NCI-H146 treated with DMSO at 0.1 percent for 48 hours (cell line): ENCODE data around the gene ATP6V1B1.
A peak's percentile ranks its signal among the peaks of the same experiment; 100 is the strongest.

Experiments
- DNase-seq: peaks from one replicate; lab custom pipeline; 2025; ENCODE audit not compliant: unreplicated experiment; lab: John Stamatoyannopoulos, UW

The ATP6V1B1 gene

GRCh38 chr2:70901227-70902066, 34.3 kb upstream of the ATP6V1B1 start:
- DNase-seq, result peak; percentile 7

GRCh38 chr2:70902067-70902442, 33.6 kb upstream of the ATP6V1B1 start:
- DNase-seq, result no peak

- DNase-seq, result no peak
These were observed 33.1 kb upstream of the ATP6V1B1 start for GRCh38 chr2:70902579-70902978.

- no peak for DNase-seq
These were observed 32.5 kb upstream of the ATP6V1B1 start for GRCh38 chr2:70903171-70903570.

- DNase-seq, result no peak
These were observed 31.9 kb upstream of the ATP6V1B1 start for GRCh38 chr2:70903641-70904340.

GRCh38 chr2:70904371-70905216, 31.1 kb upstream of the ATP6V1B1 start:
- no peak for DNase-seq

- no peak for DNase-seq
These were observed 30.0 kb upstream of the ATP6V1B1 start for GRCh38 chr2:70905443-70906421.

GRCh38 chr2:70906439-70907005, 29.2 kb upstream of the ATP6V1B1 start:
- DNase-seq, result no peak

- DNase-seq, result no peak
These were observed 28.3 kb upstream of the ATP6V1B1 start for GRCh38 chr2:70907130-70908057.

GRCh38 chr2:70916291-70916690, 19.4 kb upstream of the ATP6V1B1 start:
- DNase-seq, result no peak

- DNase-seq, result no peak
These were observed 17.7 kb upstream of the ATP6V1B1 start for GRCh38 chr2:70918016-70918415.

GRCh38 chr2:70919672-70920366, 15.9 kb upstream of the ATP6V1B1 start:
- peak; percentile 69 for DNase-seq

- no peak for DNase-seq
These were observed 15.4 kb upstream of the ATP6V1B1 start for GRCh38 chr2:70920367-70920715.

GRCh38 chr2:70921031-70921430, 14.7 kb upstream of the ATP6V1B1 start:
- DNase-seq, result no peak

- DNase-seq, result no peak
These were observed 13.9 kb upstream of the ATP6V1B1 start for GRCh38 chr2:70921839-70922234.

GRCh38 chr2:70922235-70923234, 13.2 kb upstream of the ATP6V1B1 start:
- peak; percentile 77 for DNase-seq

- DNase-seq, result no peak
These were observed 12.2 kb upstream of the ATP6V1B1 start for GRCh38 chr2:70923378-70924015.
